HCT116 (cell line): Measurements from ENCODE around the gene FAM234A. TPM values are rescaled to one million over a fixed set of nuclear protein-coding genes. Genes with fewer than 3 reads are reported as not detected.

ENCODE experiments used
- ATAC-seq: fragments of 200-7000 bp; cut with Tn5 transposase; 2 replicates; pipeline ENCODE4 v1.9.1; 2020; ENCODE audit warnings: mild to moderate bottlenecking, moderate library complexity
- BruUV-seq: library from RNA; stranded (reverse); fragments of 400-500 nt; replicated peaks from 2 replicates; lab custom pipeline; 2021; lab: Mats Ljungman, UMichigan
- CTCF ChIA-PET: fragments of 300-600 bp; sonication (Branson Sonifier 250); formaldehyde crosslinking; loops from one replicate; lab custom pipeline; 2021; ENCODE audit warnings: antibody characterized with exemption; lab: Charles Lee
- POLR2A ChIA-PET: fragments of 300-600, 350-600 bp; sonication (Branson Sonifier 250); formaldehyde crosslinking; loops from one replicate; lab custom pipeline; 2021; ENCODE audit warnings: antibody characterized with exemption; lab: Charles Lee
- RAD21 ChIA-PET, 2 experiments: fragments of 300-600 bp; sonication (Branson Sonifier 250); formaldehyde crosslinking; loops; one replicate each; lab custom pipeline; 2023; ENCODE audit warnings: low total read pairs in 2 of 2; ENCODE audit not compliant: uncharacterized antibody in 2 of 2, unreplicated experiment in 2 of 2, low non-redundant PET in 1 of 2; lab: Charles Lee
- DNase-seq: peaks from one replicate; pipeline ENCODE4 v3.0.0-alpha.2; 2010; ENCODE audit warnings: low read depth, low spot score
- H2AFZ ChIP-seq: fragments of 200-600 bp; shearing (Covaris generic), sonication (generic); 2 replicates; pipeline ENCODE4 v1.6.1; 2017; ENCODE audit warnings: low read depth, mixed run types, mixed read lengths, antibody characterized with exemption, low read length; ENCODE audit not compliant: poor library complexity, severe bottlenecking
- H3K27ac ChIP-seq: 2 replicates; pipeline ENCODE4 v1.5.1; 2012; ENCODE audit warnings: low read depth, low read length
- H3K27me3 ChIP-seq: fragments of 200-600 bp; sonication (generic); 2 replicates; pipeline ENCODE4 v1.6.1; 2016; ENCODE audit warnings: mixed run types, low read length, mixed read lengths; ENCODE audit not compliant: insufficient read depth
- H3K36me3 ChIP-seq, 2 experiments: fragments of 200-500 bp in 1 of 2; fragments of 200-600 bp in 1 of 2; sonication (Bioruptor generic) in 1 of 2; sonication (generic) in 1 of 2; 2 replicates each; pipeline versions ENCODE4 v1.5.1 to v1.6.1; 2014 to 2016; ENCODE audit warnings: low read length in 2 of 2, inconsistent platforms in 1 of 2, mixed read lengths in 1 of 2, mixed run types in 1 of 2; ENCODE audit not compliant: insufficient read depth in 2 of 2, control insufficient read depth in 1 of 2
- H3K4me1 ChIP-seq, 2 experiments: fragments of 200-600 bp in 1 of 2; sonication (generic) in 1 of 2; 2 replicates each; pipeline versions ENCODE4 v1.5.1 to v1.6.1; 2012 to 2017; ENCODE audit warnings: low read length in 2 of 2, inconsistent platforms in 1 of 2, mild to moderate bottlenecking in 1 of 2, mixed read lengths in 1 of 2, mixed run types in 1 of 2, moderate library complexity in 1 of 2; ENCODE audit not compliant: insufficient read depth in 2 of 2, control insufficient read depth in 1 of 2
- H3K4me2 ChIP-seq: fragments of 200-600 bp; sonication (generic); 2 replicates; pipeline ENCODE4 v1.6.1; 2017; ENCODE audit warnings: mixed run types, low read length, mixed read lengths
- H3K4me3 ChIP-seq, 2 experiments: fragments of 200-600 bp in 1 of 2; sonication (generic) in 1 of 2; replicated peaks in 1 of 2; 2 replicates each; pipeline ENCODE4 v1.5.1; 2011 to 2016; ENCODE audit warnings: low read length in 2 of 2, control low read depth in 1 of 2, low read depth in 1 of 2, mild to moderate bottlenecking in 1 of 2, mixed read lengths in 1 of 2, mixed run types in 1 of 2
- H3K79me2 ChIP-seq: fragments of 200-600 bp; sonication (generic); 2 replicates; pipeline ENCODE4 v1.6.1; 2017; ENCODE audit warnings: mild to moderate bottlenecking, mixed run types, low read length, moderate library complexity, mixed read lengths; ENCODE audit not compliant: insufficient read depth
- H3K9ac ChIP-seq: fragments of 200-600 bp; sonication (generic); 2 replicates; pipeline ENCODE4 v1.6.1; 2016; ENCODE audit warnings: low read length, mixed read lengths
- H3K9me2 ChIP-seq: fragments of 200-600 bp; sonication (generic), shearing (Covaris generic); 2 replicates; pipeline ENCODE4 v1.6.1; 2017; ENCODE audit warnings: mixed run types, mild to moderate bottlenecking, moderate library complexity; ENCODE audit not compliant: insufficient read depth
- H3K9me3 ChIP-seq, 2 experiments: fragments of 200-500 bp in 1 of 2; fragments of 200-600 bp in 1 of 2; sonication (Bioruptor generic) in 1 of 2; sonication (generic) in 1 of 2; 2 replicates each; pipeline ENCODE4 v1.6.1; 2014 to 2017; ENCODE audit warnings: low read length in 2 of 2, mixed read lengths in 2 of 2, inconsistent platforms in 1 of 2, low read depth in 1 of 2, mild to moderate bottlenecking in 1 of 2, mixed run types in 1 of 2, moderate library complexity in 1 of 2; ENCODE audit not compliant: control insufficient read depth in 1 of 2, insufficient read depth in 1 of 2
- H4K20me1 ChIP-seq: fragments of 200-600 bp; sonication (generic), shearing (Covaris generic); 2 replicates; pipeline ENCODE4 v1.6.1; 2017; ENCODE audit warnings: mixed run types, mild to moderate bottlenecking, moderate library complexity; ENCODE audit not compliant: insufficient read depth
- CEBPB ChIP-seq: IDR thresholded peaks from 2 replicates; pipeline ENCODE4 v1.6.1; 2012; ENCODE audit warnings: low read depth
- EGR1 ChIP-seq: IDR thresholded peaks from 2 replicates; pipeline ENCODE4 v1.6.1; 2012; ENCODE audit warnings: low read depth
- EZH2 ChIP-seq: fragments of 200-600 bp; sonication (generic); IDR thresholded peaks from 2 replicates; pipeline ENCODE4 v1.6.1; 2017; ENCODE audit warnings: antibody characterized with exemption, mixed run types
- EZH2phosphoT487 ChIP-seq: fragments of 200-600 bp; IDR thresholded peaks from 2 replicates; pipeline ENCODE4 v1.6.1; 2018; ENCODE audit warnings: antibody characterized with exemption, borderline replicate concordance
- FOSL1 ChIP-seq: IDR thresholded peaks from 2 replicates; pipeline ENCODE4 v1.6.1; 2012; ENCODE audit warnings: low read depth
- POLR2A ChIP-seq: IDR thresholded peaks from 2 replicates; pipeline ENCODE4 v1.7.0; 2011; ENCODE audit warnings: borderline replicate concordance; ENCODE audit not compliant: insufficient read depth, insufficient read length; ENCODE audit errors: extremely low read depth
- SIN3A ChIP-seq: IDR thresholded peaks from 2 replicates; pipeline ENCODE4 v1.6.1; 2012; ENCODE audit warnings: low read depth
- SRF ChIP-seq: IDR thresholded peaks from 2 replicates; pipeline ENCODE4 v1.6.1; 2012; ENCODE audit warnings: low read depth
- TCF7L2 ChIP-seq: IDR thresholded peaks from 2 replicates; pipeline ENCODE4 v1.7.0; 2011; ENCODE audit warnings: borderline replicate concordance, inconsistent platforms; ENCODE audit not compliant: insufficient read depth, insufficient read length; ENCODE audit errors: extremely low read depth
- YY1 ChIP-seq: IDR thresholded peaks from 2 replicates; pipeline ENCODE4 v1.6.1; 2011; ENCODE audit warnings: low read length, low read depth, moderate library complexity, mild to moderate bottlenecking; ENCODE audit not compliant: insufficient replicate concordance; ENCODE audit errors: extremely low read depth
- ZNF274 ChIP-seq: fragments of 200-500 bp; sonication (Bioruptor generic); IDR thresholded peaks from 2 replicates; pipeline ENCODE4 v1.6.1; 2014; ENCODE audit warnings: mild to moderate bottlenecking, low read depth, low read length, inconsistent platforms
- intact Hi-C: fragments of 100-400 bp; cut with micrococcal nuclease; formaldehyde crosslinking; loops from 2 replicates; pipeline ENCODE4 v1.10.0; 2022
- total RNA-seq: library from RNA; stranded (reverse); gene quantifications from one replicate; pipeline ENCODE4 v1.2.1, GENCODE V29; 2021; ENCODE audit not compliant: unreplicated experiment
- TF ChIP-seq, protein P1 (sequence below): IDR thresholded peaks from 2 replicates; pipeline ENCODE4 v1.6.1; 2011; ENCODE audit warnings: mild to moderate bottlenecking, low read length, moderate library complexity; ENCODE audit not compliant: insufficient replicate concordance; ENCODE audit errors: extremely low read depth
- TF ChIP-seq, protein P2 (sequence below), 3 experiments: fragments of 200-600 bp in 1 of 3; sonication (generic) in 1 of 3; IDR thresholded peaks in 2 of 3; conservative IDR thresholded peaks in 1 of 3; 2 replicates each; pipeline ENCODE4 v1.5.1; 2012 to 2017; ENCODE audit warnings: low read depth in 2 of 3, low read length in 2 of 3, antibody characterized with exemption in 1 of 3, borderline replicate concordance in 1 of 3, control low read depth in 1 of 3, mild to moderate bottlenecking in 1 of 3, mixed read lengths in 1 of 3, mixed run types in 1 of 3, moderate library complexity in 1 of 3; ENCODE audit not compliant: insufficient read depth in 1 of 3
- TF ChIP-seq, protein P3 (sequence below): IDR thresholded peaks from 2 replicates; pipeline ENCODE4 v1.6.1; 2012

The FAM234A gene
- total RNA-seq, 1 experiment from 2014 or later = 36.4 TPM

DNA sequence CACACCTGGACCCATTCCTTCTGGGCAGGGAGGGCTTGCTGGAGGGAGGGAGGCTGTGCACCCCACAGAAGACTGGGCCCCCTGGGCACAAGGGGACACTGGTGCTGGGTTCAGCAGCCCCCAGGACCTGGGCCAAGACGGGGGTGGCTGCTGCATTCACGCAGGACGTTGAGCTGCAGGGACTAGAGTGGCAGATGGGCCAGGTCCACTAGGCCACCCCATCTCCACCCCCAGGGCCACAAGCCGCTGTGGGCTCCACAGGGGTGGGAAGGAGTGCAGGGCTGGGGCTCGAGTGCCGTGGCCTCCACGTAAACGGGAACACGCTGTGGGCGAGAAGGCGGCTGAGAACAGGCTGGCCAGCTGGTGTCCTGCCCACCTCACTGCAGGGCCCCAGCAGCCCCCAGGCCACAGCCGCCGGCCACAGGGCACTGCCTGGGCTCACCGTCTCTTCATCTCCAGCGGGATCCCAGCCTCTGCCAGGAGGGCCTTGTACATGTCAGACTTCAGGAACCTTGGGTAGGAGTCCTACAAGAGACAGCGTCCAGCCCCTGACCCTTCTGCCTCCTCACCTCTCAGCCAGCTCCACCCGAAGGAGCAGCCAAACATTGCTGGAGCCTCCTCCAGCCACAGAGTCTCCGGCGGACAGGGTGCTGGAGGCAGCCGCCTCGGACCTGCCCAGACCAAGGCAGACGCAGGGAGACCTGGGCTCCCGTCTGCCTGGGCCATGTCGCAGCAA is 34.6 kb downstream of the FAM234A start:
- BruUV-seq = no TSS peak
- H3K4me1 ChIP-seq = no peaks in the 10 kb centered on the region
- no peak overlapping the region for H2AFZ ChIP-seq
- TF ChIP-seq SRF (no peak), FOSL1 (no peak), ZNF274 (no peak), EZH2phosphoT487 (no peak), TCF7L2 (no peak)
- TF ChIP-seq, all 23 proteins: peak for 0
- ChIA-PET RAD21 (no interaction called here), POLR2A (no interaction called here), CTCF (no interaction called here)
- no peaks in the 10 kb centered on the region for H3K27me3 ChIP-seq
- no peaks in the 10 kb centered on the region for H3K79me2 ChIP-seq
- H3K4me2 ChIP-seq = no peak overlapping the region
- intact Hi-C loops = no loop called here
- no peak overlapping the region for H3K27ac ChIP-seq
- no peaks in the 10 kb centered on the region for H4K20me1 ChIP-seq
- ATAC-seq (no peak), DNase-seq (no peak)
- no peaks in the 10 kb centered on the region for H3K36me3 ChIP-seq
- no peak overlapping the region for H3K9ac ChIP-seq
- H3K9me2 ChIP-seq = no peaks in the 10 kb centered on the region
- no peak overlapping the region for H3K4me3 ChIP-seq
- H3K9me3 ChIP-seq = no peaks in the 10 kb centered on the region

DNA sequence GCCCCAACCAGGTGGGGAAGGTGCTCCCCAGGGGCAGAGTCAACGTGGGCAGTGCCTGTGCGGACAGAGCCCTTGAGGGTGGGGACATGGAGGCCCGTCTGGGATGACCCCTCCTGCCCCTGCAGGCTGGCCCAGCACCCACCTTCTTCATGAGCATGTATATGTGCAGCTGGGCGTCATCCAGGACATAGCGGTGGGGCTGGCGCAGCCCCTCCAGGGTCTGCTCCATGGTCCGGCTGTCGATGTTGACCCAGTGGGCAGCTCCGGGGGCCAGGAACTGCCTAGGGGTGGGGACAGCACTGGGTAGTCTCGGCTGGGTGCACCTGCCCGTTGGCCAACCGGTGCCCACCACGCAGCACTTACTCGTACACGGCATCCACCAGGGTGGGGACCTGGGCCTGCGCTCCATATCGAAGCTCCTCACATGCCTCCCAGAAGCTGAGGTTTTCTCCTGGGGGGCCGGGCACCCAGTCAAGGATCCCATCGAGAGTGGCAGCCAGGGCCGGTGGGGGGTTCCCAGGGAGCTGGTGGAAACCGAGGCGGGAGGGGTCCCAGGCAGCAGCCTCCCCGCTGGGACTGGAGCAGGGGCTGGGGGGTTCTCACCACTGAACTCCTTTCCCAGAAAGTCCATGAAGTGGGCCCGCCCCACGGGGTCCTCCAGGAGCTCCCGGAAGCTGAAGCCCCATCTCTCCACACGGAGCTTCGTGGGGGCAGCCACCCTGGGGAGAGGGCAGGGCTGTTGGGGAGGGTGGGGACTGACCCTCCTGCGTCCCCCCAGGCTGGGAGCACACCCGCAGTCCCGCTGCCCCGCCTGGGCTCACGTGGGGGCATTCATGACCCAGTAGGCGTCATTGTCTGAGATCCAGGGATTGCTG is 36.0 kb downstream of the FAM234A start:
- no peak overlapping the region for H2AFZ ChIP-seq
- H4K20me1 ChIP-seq = no peaks in the 10 kb centered on the region
- DNase-seq = no peak
- no peak overlapping the region for H3K9ac ChIP-seq
- RAD21 ChIA-PET = no interaction called here
- BruUV-seq = no TSS peak
- no peak for ATAC-seq
- no peaks in the 10 kb centered on the region for H3K36me3 ChIP-seq
- no peaks in the 10 kb centered on the region for H3K4me1 ChIP-seq
- no peak overlapping the region for H3K4me3 ChIP-seq
- intact Hi-C loops = no loop called here
- no peaks in the 10 kb centered on the region for H3K9me3 ChIP-seq
- CTCF ChIA-PET = no interaction called here
- H3K27me3 ChIP-seq = no peaks in the 10 kb centered on the region
- H3K79me2 ChIP-seq = no peaks in the 10 kb centered on the region
- no peaks in the 10 kb centered on the region for H3K9me2 ChIP-seq
- POLR2A ChIA-PET = no interaction called here
- no peak overlapping the region for H3K27ac ChIP-seq
- H3K4me2 ChIP-seq = no peak overlapping the region
- TF ChIP-seq, protein P1, sequence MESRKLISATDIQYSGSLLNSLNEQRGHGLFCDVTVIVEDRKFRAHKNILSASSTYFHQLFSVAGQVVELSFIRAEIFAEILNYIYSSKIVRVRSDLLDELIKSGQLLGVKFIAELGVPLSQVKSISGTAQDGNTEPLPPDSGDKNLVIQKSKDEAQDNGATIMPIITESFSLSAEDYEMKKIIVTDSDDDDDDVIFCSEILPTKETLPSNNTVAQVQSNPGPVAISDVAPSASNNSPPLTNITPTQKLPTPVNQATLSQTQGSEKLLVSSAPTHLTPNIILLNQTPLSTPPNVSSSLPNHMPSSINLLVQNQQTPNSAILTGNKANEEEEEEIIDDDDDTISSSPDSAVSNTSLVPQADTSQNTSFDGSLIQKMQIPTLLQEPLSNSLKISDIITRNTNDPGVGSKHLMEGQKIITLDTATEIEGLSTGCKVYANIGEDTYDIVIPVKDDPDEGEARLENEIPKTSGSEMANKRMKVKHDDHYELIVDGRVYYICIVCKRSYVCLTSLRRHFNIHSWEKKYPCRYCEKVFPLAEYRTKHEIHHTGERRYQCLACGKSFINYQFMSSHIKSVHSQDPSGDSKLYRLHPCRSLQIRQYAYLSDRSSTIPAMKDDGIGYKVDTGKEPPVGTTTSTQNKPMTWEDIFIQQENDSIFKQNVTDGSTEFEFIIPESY = no peak
- TF ChIP-seq YY1 = no peak
- TF ChIP-seq, protein P2, sequence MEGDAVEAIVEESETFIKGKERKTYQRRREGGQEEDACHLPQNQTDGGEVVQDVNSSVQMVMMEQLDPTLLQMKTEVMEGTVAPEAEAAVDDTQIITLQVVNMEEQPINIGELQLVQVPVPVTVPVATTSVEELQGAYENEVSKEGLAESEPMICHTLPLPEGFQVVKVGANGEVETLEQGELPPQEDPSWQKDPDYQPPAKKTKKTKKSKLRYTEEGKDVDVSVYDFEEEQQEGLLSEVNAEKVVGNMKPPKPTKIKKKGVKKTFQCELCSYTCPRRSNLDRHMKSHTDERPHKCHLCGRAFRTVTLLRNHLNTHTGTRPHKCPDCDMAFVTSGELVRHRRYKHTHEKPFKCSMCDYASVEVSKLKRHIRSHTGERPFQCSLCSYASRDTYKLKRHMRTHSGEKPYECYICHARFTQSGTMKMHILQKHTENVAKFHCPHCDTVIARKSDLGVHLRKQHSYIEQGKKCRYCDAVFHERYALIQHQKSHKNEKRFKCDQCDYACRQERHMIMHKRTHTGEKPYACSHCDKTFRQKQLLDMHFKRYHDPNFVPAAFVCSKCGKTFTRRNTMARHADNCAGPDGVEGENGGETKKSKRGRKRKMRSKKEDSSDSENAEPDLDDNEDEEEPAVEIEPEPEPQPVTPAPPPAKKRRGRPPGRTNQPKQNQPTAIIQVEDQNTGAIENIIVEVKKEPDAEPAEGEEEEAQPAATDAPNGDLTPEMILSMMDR (IDR thresholded peaks at IDR 0.05 in 2 of 3, conservative IDR thresholded peaks at IDR 0.05 in 1 of 3; ENCODE audit: borderline replicate concordance in 1 of 3, insufficient read depth in 1 of 3, low read depth in 2 of 3, low read length in 2 of 3) = no peak
- no peak for TF ChIP-seq TCF7L2
- TF ChIP-seq POLR2A = no peak
- TF ChIP-seq EGR1 = no peak
- TF ChIP-seq, protein P3, sequence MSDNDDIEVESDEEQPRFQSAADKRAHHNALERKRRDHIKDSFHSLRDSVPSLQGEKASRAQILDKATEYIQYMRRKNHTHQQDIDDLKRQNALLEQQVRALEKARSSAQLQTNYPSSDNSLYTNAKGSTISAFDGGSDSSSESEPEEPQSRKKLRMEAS = no peak
- TF ChIP-seq CEBPB = no peak
- TF ChIP-seq SIN3A = no peak
- TF ChIP-seq EZH2 = no peak
